CD4-positive, alpha-beta T cell treated with Interleukin-17A for 4 hours (primary cell): ENCODE measurements around the gene NR2F1.

Experiments
- DNase-seq: peaks from one replicate; pipeline ENCODE4 v3.0.0-alpha.2; 2020; ENCODE audit warnings: mixed read lengths

NR2F1 gene

DNA sequence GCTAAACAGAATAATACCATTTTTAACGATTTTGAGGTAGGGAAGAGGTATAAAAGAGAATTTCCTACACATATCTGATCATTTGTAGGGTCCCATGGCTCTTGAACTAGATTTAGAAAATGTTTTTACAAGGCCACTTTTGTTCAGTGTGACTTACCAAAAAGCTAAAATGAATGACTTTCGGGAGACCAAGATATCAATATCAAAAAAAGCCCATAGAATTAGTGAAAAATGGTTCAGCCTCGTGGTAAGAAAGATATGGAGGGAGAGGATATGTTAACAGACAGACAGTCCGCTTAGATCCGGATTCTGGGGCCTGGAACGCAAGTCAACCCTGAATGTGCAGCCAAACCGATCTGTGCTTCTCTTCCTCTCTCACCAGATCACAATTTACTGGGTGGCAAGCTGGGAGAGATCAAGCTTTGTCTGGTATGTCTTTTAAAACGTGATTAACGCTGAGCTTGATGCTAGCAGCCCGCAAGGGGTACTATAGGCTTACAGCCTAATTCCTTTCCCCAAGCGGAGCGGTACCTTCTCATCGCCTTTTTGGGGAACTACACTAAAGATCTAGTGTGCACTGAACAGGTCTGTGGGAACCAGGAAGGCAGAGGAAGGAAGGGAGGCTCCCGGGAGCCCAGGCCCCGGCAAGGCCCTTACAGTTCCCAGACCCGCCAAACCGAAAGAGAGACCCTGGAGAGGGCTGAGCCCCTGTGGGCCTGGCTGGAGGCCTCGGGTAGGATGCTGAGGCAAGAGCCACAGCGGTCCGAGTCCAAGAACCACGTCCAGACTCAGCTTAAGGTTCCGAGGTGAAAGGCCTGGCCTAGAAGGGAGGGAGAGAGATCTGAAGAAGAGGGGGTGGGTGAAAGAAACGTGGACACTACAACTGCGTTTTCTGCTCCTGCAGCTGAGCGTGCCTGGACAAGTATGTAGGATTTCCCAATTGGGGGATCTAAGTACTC is 4.9 kb upstream of the NR2F1 start:
- no peak for DNase-seq

DNA sequence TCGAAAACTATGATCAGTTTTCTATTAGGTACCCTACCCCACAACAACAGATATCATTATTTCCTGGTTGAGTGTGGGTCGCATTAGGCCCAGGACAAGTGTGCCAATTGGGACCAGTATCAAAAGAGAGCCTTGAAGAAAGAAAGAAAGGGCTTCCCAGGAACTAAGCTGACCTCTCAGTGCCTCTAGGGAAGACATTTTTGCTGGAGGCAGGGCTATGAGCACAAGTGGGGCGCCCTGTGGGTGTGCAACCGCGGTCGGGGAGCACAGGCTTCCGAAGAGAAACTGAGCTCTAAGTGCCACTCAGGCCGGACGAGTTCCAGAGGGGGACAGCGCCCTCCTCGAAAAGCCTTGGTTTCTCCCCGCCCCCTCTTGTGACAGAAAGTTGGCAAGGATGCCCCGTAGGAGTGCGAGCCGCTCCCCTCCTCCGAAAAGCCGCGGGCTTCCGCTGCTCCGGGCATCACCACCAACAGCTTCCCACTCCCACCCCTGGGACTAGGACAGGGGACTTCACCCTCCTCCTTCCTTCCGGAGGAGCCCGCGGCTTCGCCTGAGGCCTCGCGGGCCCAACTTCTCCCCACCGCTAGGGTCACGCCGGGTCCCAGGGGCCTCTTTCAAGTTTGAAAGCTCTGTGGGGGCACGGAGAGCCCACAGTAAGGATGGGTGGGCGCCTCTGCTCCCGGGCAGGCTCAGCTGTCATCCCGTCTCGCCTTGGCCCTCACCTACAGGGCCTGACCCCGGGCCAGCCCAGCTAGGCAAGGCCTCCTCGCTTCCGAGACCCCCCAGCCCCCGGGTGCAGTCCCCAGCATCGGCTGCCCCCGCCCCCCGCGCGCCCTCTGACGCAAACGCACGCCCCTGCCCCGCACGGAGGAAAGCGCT is 4.0 kb upstream of the NR2F1 start:
- DNase-seq: no peak

GRCh38 chr5:93579692-93580062 is 3.3 kb upstream of the NR2F1 start:
- no peak for DNase-seq

GRCh38 chr5:93580063-93580926 is 2.7 kb upstream of the NR2F1 start:
- no peak for DNase-seq

GRCh38 chr5:93580927-93581445 is 2.0 kb upstream of the NR2F1 start, which contains the start of gene NR2F1-AS1:
Gene NR2F1-AS1 (minus strand): TSS chr5:93581219.
- no peak for DNase-seq

GRCh38 chr5:93582167-93582462 is 907 bp upstream of the NR2F1 start:
- no peak for DNase-seq

GRCh38 chr5:93583439-93583767 is 381 bp downstream of the NR2F1 start:
- no peak for DNase-seq

DNA sequence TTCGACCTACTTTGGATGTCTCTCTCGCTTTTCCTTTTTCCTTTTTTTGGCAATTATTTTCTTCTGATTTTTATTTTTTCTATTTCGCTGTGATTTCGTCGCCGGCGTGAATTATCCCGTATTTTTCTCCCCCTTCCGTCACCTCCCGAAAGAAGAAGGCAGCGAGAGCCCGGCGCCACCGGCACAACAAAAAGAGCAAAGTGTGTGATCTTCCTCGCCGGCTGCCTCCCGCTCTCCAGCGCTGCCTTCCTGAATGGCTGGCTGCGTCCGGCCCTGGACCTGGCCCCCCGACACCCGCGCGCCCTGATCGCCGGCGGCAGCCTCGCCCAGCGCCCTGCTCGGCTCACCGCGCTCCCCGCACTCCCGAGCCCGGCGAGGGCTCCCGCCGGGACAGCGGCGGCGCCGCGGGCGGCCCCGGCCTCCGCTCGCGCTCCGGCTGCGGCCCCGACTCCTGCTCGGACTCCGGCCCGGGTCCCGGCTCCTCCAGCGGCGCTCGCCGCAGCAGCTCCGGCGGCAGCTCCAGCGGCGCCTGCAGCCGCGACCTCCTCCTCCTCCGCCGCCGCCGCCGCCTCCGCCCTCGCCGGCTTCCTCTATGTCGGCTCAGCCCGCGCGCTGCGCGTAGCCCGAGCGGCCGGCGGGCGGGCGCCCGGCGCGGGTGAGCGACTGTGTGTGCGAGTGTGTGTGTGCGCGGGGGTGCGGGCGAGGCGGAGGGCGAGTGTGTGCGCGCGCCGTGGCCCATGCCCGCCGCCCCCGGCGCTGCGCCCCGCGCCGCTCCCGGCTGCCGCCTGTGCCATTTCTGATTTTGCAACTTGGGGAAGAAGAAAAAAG is 960 bp downstream of the NR2F1 start:
- peak; percentile 43 for DNase-seq

DNA sequence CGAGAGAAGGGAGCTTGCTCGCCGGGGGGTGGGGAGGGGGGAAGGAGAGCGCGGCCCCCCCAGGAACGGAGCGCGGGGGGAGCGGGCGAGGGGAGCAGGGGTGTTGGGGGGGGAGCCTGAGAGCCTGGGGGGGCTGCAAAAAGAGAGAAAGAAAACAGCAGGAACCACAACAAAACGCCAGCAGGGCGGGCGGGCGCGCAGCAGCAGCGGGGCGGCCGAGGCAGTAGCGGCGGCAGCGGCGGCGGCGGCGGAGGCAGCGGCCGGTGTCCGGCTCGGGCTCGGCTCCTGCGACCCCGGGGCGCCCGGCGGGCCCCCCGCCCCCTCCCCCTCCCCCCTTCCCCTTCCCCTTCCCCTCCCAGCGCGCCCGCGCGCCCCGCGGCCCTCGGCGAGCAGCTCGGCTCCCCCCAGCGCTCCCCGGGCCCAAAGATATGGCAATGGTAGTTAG is 1.6 kb downstream of the NR2F1 start:
- no peak for DNase-seq

- no peak for DNase-seq
Observed at GRCh38 chr5:93585041-93585766, 2.2 kb downstream of the NR2F1 start.

DNA sequence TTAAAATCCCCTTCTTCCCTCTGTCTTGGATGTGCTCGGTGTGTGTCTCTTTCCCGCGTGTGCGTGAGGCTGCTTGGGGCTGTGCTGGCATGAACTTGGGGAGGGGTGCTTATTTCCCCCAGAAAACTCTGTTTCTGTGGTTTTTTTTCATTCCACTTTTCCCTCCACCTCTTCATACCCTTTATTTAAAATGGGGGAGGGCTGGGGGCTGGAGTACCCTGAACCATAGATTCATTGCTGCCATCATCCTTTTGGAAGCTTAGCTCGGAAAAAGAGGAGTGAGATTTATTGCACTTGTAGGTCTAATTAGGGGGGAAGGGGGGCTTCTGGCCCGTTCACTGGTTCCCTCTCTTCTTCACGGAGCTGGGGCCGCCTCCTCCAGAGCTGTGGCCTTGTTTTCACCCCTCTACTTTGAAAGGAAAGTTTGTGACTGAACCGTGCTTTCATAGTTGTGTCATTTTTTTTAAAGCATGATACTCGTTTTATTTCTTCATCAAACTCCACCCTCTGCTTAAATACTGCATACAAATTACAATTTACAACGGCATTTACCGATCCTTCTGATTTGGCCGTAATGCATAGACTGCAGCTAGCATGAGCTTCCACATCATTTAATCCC is 2.9 kb downstream of the NR2F1 start:
- no peak for DNase-seq

DNA sequence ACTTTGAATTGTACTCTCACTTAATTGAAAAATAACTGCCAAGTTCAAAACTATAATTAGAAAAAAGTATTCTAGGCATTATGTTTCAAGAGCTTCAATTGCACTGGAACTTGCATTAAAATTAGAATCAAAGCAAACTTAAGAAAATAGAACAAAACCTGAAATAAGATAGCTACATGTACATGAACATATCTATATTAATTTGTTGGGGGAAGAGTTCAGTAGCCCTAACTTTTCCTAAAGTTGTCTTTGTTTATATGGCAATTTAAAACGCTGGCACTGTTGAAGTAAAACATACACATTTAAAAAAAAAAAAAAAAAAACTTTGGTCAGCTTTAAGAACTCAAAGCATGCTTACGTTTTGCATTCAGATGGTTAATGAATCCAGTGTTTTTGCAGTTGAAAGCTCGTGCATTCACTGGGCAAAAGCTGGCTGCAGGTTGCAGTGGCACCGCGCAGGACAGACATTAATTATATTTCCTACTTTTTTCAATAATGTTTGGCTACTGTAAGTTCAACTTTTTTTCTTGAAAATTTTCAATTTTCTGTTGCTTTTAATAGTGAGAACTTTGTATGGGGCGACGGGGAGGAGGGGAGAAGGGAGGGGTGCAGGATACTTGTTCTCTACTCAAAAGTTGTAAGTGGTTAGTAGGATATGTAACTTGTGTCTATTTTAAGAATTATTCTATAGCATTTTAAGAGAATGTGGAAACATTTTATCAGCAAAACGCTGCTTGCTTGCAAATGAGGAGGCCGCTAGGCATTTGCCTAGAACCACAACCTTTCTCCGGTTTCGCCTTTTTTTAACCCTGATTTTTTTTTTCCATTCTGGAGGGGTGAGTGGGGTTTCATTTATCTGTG is 3.9 kb downstream of the NR2F1 start:
- DNase-seq: no peak

GRCh38 chr5:93587597-93588351 is 4.8 kb downstream of the NR2F1 start:
- no peak for DNase-seq

- no peak for DNase-seq
Observed at GRCh38 chr5:93588352-93589151, 5.5 kb downstream of the NR2F1 start.

GRCh38 chr5:93589152-93589828 is 6.3 kb downstream of the NR2F1 start:
- DNase-seq: no peak

DNA sequence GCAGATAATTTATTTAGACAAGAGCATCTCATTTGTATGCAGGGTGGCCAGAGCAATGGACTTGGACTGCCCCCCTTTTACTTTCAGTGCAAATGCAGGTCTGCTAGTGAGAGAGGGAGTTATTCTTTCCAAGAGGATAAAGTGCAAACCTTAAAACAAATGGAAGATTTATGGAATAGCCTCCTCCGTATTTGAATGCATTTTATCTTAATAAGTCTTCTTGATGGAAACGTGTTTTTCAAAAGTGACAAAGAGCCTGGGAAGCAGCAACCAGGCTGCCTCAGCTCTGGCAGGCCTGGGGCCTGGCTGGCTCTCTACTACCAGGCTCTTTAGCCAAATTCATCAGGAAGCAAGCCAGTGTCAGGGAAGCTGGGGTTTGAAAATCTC is 6.8 kb downstream of the NR2F1 start:
- DNase-seq: no peak

DNA sequence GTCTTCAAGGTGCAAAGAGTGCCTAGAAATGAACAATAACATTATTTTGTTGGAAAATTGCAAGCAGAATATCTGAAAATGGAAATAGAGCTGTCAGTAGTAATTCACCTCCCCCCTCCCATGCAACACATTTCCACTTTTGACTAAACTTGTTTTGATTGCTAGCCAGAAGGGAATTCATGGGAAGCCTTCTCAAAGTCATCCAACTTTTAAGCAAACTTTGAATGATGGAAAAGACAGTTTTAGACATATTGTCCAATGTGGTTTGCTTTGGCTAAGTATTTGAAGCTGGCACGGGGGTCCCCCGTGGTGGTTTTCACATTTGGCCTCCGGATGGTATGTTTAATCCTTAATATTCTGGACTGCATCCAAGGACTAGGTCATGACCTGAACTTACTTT is 7.5 kb downstream of the NR2F1 start:
- DNase-seq: no peak
